Prostate gland (tissue), 2 donors: Measurements from ENCODE around the gene HOXD11. TPM values are rescaled to one million over a fixed set of nuclear protein-coding genes. Genes with fewer than 3 reads are reported as not detected.
A peak's percentile ranks its signal among the peaks of the same experiment; 100 is the strongest.

ENCODE experiments used
- DNase-seq: peaks from one replicate; pipeline ENCODE4 v3.0.0-alpha.2; 2019; ENCODE audit warnings: low spot score
- H3K27ac ChIP-seq, 2 donors: fragments of 200-600 bp; sonication (generic); 2 replicates each; pipeline ENCODE4 v1.5.1; 2017 to 2019
- H3K27me3 ChIP-seq: fragments of 200-600 bp; sonication (generic); replicated peaks from 2 replicates; pipeline ENCODE4 v1.5.1; 2019; ENCODE audit not compliant: insufficient read depth
- H3K36me3 ChIP-seq, 2 donors: fragments of 200-600 bp; sonication (generic); 1 replicate in 1 of 2; 2 replicates in 1 of 2; pipeline versions ENCODE4 v1.5.1 to v1.8.1; 2017 to 2019
- H3K4me1 ChIP-seq: fragments of 200-600 bp; sonication (generic); replicated peaks from 2 replicates; pipeline ENCODE4 v1.5.1; 2019
- H3K4me3 ChIP-seq, 2 donors: fragments of 200-600 bp; sonication (generic); 2 replicates each; pipeline ENCODE4 v1.5.1; 2017 to 2019
- H3K9me3 ChIP-seq: fragments of 200-600 bp; sonication (generic); 2 replicates; pipeline ENCODE4 v1.5.1; 2017
- POLR2A ChIP-seq: fragments of 450-650 bp; IDR thresholded peaks from one replicate; pipeline ENCODE4 v1.6.1; 2016; ENCODE audit warnings: antibody characterized with exemption, mild to moderate bottlenecking
- POLR2AphosphoS5 ChIP-seq: sonication (generic); formaldehyde crosslinking; IDR thresholded peaks from one replicate; pipeline ENCODE4 v1.6.1; 2017; ENCODE audit warnings: antibody characterized with exemption
- WGBS: methylation state at CpG from one replicate; pipeline ENCODE4 v1.1.5; 2018; 5-methylcytosine and 5-hydroxymethylcytosine counted together
- intact Hi-C: fragments of 100-400 bp; cut with DNase I; formaldehyde crosslinking; loops from one replicate; pipeline ENCODE4 v1.14.2; 2022
- total RNA-seq, 2 donors: library from RNA; depleted of rRNA; stranded (reverse); fragments of >200 nt; gene quantifications; one replicate each; pipeline ENCODE4 v1.1.0, GENCODE V29; 2016
- TF ChIP-seq, protein P1 (sequence below), 4 experiments: fragments of 200-600 bp in 2 of 4; fragments of 450-650 bp in 2 of 4; sonication (generic) in 2 of 4; IDR thresholded peaks; 1 replicate in 3 of 4; 2 replicates in 1 of 4; pipeline ENCODE4 v1.5.1; 2016 to 2019; ENCODE audit warnings: antibody characterized with exemption in 4 of 4, mild to moderate bottlenecking in 2 of 4, moderate library complexity in 2 of 4

Gene HOXD11
- total RNA-seq, 2 donors from 2014 or later: 8.0 to 14.9 TPM

GRCh38 chr2:176100547-176101140 is 6.4 kb upstream of the HOXD11 start:
- DNase-seq: no peak
- no peaks in the 10 kb centered on the region for H3K4me1 ChIP-seq
- intact Hi-C loops: no loop called here
- no peaks in the 10 kb centered on the region for H3K9me3 ChIP-seq
- WGBS: 61% methylated on average over 28 of the region's 28 CpGs
- H3K4me3 ChIP-seq: no peak overlapping the region
- H3K27me3 ChIP-seq: peaks cover 26% of the 10 kb centered on the region
- H3K27ac ChIP-seq: no peak overlapping the region
- H3K36me3 ChIP-seq: no peaks in the 10 kb centered on the region
- TF ChIP-seq POLR2A (no peak), POLR2AphosphoS5 (no peak)
- TF ChIP-seq, protein P1, sequence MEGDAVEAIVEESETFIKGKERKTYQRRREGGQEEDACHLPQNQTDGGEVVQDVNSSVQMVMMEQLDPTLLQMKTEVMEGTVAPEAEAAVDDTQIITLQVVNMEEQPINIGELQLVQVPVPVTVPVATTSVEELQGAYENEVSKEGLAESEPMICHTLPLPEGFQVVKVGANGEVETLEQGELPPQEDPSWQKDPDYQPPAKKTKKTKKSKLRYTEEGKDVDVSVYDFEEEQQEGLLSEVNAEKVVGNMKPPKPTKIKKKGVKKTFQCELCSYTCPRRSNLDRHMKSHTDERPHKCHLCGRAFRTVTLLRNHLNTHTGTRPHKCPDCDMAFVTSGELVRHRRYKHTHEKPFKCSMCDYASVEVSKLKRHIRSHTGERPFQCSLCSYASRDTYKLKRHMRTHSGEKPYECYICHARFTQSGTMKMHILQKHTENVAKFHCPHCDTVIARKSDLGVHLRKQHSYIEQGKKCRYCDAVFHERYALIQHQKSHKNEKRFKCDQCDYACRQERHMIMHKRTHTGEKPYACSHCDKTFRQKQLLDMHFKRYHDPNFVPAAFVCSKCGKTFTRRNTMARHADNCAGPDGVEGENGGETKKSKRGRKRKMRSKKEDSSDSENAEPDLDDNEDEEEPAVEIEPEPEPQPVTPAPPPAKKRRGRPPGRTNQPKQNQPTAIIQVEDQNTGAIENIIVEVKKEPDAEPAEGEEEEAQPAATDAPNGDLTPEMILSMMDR (IDR thresholded peaks at IDR 0.05): no peak

GRCh38 chr2:176101216-176101830 is 5.8 kb upstream of the HOXD11 start:
- DNase-seq: no peak
- Histone ChIP-seq H3K36me3 (no peaks in the 10 kb centered on the region), H3K4me1 (no peaks in the 10 kb centered on the region), H3K27ac (no peak overlapping the region), H3K9me3 (no peaks in the 10 kb centered on the region), H3K27me3 (peaks cover 25% of the 10 kb centered on the region), H3K4me3 (no peak overlapping the region)
- TF ChIP-seq POLR2A (no peak), POLR2AphosphoS5 (no peak)
- TF ChIP-seq, protein P1 (IDR thresholded peaks at IDR 0.05): no peak
- WGBS: 28% methylated on average over 2 of the region's 2 CpGs
- intact Hi-C loops: no loop called here

GRCh38 chr2:176101842-176102241 is 5.2 kb upstream of the HOXD11 start:
- no peak for DNase-seq
- peaks cover 28% of the 10 kb centered on the region for H3K27me3 ChIP-seq
- no peaks in the 10 kb centered on the region for H3K4me1 ChIP-seq
- TF ChIP-seq POLR2A: no peak
- TF ChIP-seq POLR2AphosphoS5: no peak
- TF ChIP-seq, protein P1 (IDR thresholded peaks at IDR 0.05): no peak
- no peaks in the 10 kb centered on the region for H3K9me3 ChIP-seq
- no peak overlapping the region for H3K27ac ChIP-seq
- intact Hi-C loops: no loop called here
- H3K4me3 ChIP-seq: no peak overlapping the region
- no peaks in the 10 kb centered on the region for H3K36me3 ChIP-seq
- 76% methylated on average over 5 of the region's 5 CpGs for WGBS

- peak overlapping the region in 1 of 2 donors; percentile 89 for H3K27ac ChIP-seq
- H3K4me1 ChIP-seq: no peaks in the 10 kb centered on the region
- TF ChIP-seq POLR2A (no peak), POLR2AphosphoS5 (no peak)
- TF ChIP-seq, protein P1 (IDR thresholded peaks at IDR 0.05): no peak
- no peaks in the 10 kb centered on the region for H3K36me3 ChIP-seq
- H3K4me3 ChIP-seq: no peak overlapping the region
- WGBS: 58% methylated on average over 7 of the region's 7 CpGs
- H3K9me3 ChIP-seq: no peaks in the 10 kb centered on the region
- H3K27me3 ChIP-seq: peaks cover 28% of the 10 kb centered on the region
- intact Hi-C loops: no loop called here
- DNase-seq: no peak
These were observed 4.7 kb upstream of the HOXD11 start for GRCh38 chr2:176102309-176102866.
